HG02610 (cell line): ENCODE measurements around the gene CYP4A22.
A peak's percentile ranks its signal among the peaks of the same experiment; 100 is the strongest.
"Not testable (repeated sequence)": the region's sequence is repeated elsewhere in the genome, so short reads cannot be mapped to it uniquely, and the experiment has no call there.

ENCODE experiments used
- ATAC-seq: cut with Tn5 transposase; IDR thresholded peaks from one replicate; pipeline ENCODE4 v1.9.1; 2021; ENCODE audit warnings: mild to moderate bottlenecking, moderate library complexity; ENCODE audit not compliant: unreplicated experiment

Gene CYP4A22

GRCh38 chr1:47184090-47184821 is 47.0 kb downstream of the CYP4A22 start:
- no peak for ATAC-seq

- no peak for ATAC-seq
These were observed 47.8 kb downstream of the CYP4A22 start for GRCh38 chr1:47184822-47185677.

- no peak for ATAC-seq
These were observed 49.3 kb downstream of the CYP4A22 start for GRCh38 chr1:47186267-47187185.

GRCh38 chr1:47187231-47187925 is 50.1 kb downstream of the CYP4A22 start:
- no peak for ATAC-seq

- ATAC-seq = no peak
These were observed 50.6 kb downstream of the CYP4A22 start for GRCh38 chr1:47187926-47188250.

- no peak for ATAC-seq
These were observed 51.8 kb downstream of the CYP4A22 start for GRCh38 chr1:47188791-47189785.

- no peak for ATAC-seq
These were observed 52.7 kb downstream of the CYP4A22 start, which contains the start of gene PDZK1IP1 for GRCh38 chr1:47189844-47190508. TSS of gene PDZK1IP1 (minus strand) at chr1:47190036. CDS start at chr1:47189932, 104 bp downstream.

GRCh38 chr1:47190509-47190855 is 53.2 kb downstream of the CYP4A22 start:
- ATAC-seq = no peak

- ATAC-seq = no peak
These were observed 53.6 kb downstream of the CYP4A22 start for GRCh38 chr1:47190857-47191256.

- ATAC-seq = no peak
These were observed 54.8 kb downstream of the CYP4A22 start for GRCh38 chr1:47191940-47192457.

GRCh38 chr1:47192458-47193384 is 55.5 kb downstream of the CYP4A22 start:
- peak; percentile 62 for ATAC-seq

GRCh38 chr1:47193496-47193895 is 56.3 kb downstream of the CYP4A22 start:
- ATAC-seq = not testable (repeated sequence)

GRCh38 chr1:47194311-47194710 is 57.1 kb downstream of the CYP4A22 start:
- ATAC-seq = no peak

GRCh38 chr1:47195981-47196380 is 58.7 kb downstream of the CYP4A22 start:
- ATAC-seq = not testable (repeated sequence)

- no peak for ATAC-seq
These were observed 59.4 kb downstream of the CYP4A22 start for GRCh38 chr1:47196622-47197021.

- ATAC-seq = no peak
These were observed 61.0 kb downstream of the CYP4A22 start for GRCh38 chr1:47198214-47198613.
